GM21737 (cell line): ENCODE data around the gene MELTF.
"Not testable (repeated sequence)": the region's sequence is repeated elsewhere in the genome, so short reads cannot be mapped to it uniquely, and the experiment has no call there.

Source experiments
- ATAC-seq: cut with Tn5 transposase; IDR thresholded peaks from one replicate; pipeline ENCODE4 v1.9.1; 2021; ENCODE audit warnings: mild to moderate bottlenecking, moderate library complexity; ENCODE audit not compliant: unreplicated experiment

The MELTF gene

GRCh38 chr3:197029511-197030167 lies at the start of gene MELTF:
TSS of gene MELTF (minus strand) at chr3:197029817. CDS start at chr3:197029702, 115 bp downstream.
- ATAC-seq: peak; percentile 76

- ATAC-seq: no peak
Observed at GRCh38 chr3:197076415-197076814, 46.8 kb upstream of the MELTF start.

- ATAC-seq: no peak
Observed at GRCh38 chr3:197068077-197068476, 38.5 kb upstream of the MELTF start.

GRCh38 chr3:197064771-197065170 lies 35.2 kb upstream of the MELTF start:
- no peak for ATAC-seq

GRCh38 chr3:197062446-197062845 lies 32.8 kb upstream of the MELTF start:
- ATAC-seq: no peak

GRCh38 chr3:197051637-197052036 lies 22.0 kb upstream of the MELTF start:
- not testable (repeated sequence) for ATAC-seq

- ATAC-seq: no peak
Observed at GRCh38 chr3:197050511-197050910, 20.9 kb upstream of the MELTF start.

- no peak for ATAC-seq
Observed at GRCh38 chr3:197042539-197042938, 12.9 kb upstream of the MELTF start.

GRCh38 chr3:197041875-197042488 lies 12.4 kb upstream of the MELTF start:
- no peak for ATAC-seq

- ATAC-seq: no peak
Observed at GRCh38 chr3:197040658-197041057, 11.0 kb upstream of the MELTF start.

GRCh38 chr3:197038679-197039462 lies 9.3 kb upstream of the MELTF start:
- no peak for ATAC-seq

GRCh38 chr3:197035577-197035976 lies 6.0 kb upstream of the MELTF start:
- ATAC-seq: no peak

GRCh38 chr3:197034778-197035177 lies 5.2 kb upstream of the MELTF start:
- not testable (repeated sequence) for ATAC-seq

GRCh38 chr3:197033764-197034163 lies 4.1 kb upstream of the MELTF start:
- ATAC-seq: not testable (repeated sequence)

GRCh38 chr3:197031315-197032285 lies 2.0 kb upstream of the MELTF start:
- ATAC-seq: no peak

- ATAC-seq: no peak
Observed at GRCh38 chr3:197030379-197031314, 1.0 kb upstream of the MELTF start.

GRCh38 chr3:197028728-197029510 lies 698 bp downstream of the MELTF start:
- peak; percentile 39 for ATAC-seq

GRCh38 chr3:197027896-197028727 lies 1.5 kb downstream of the MELTF start:
- no peak for ATAC-seq
